ENCODE measurements around the gene NFYB. TPM values are rescaled to one million over a fixed set of nuclear protein-coding genes. Genes with fewer than 3 reads are reported as not detected.
"Not testable (repeated sequence)": the region's sequence is repeated elsewhere in the genome, so short reads cannot be mapped to it uniquely, and the experiment has no call there.

The NFYB gene
- total RNA-seq: 10 to 100 TPM; 13.7 to 17.3 TPM
- long read RNA-seq, transcript NFYB-201 (8 exons, 3,512 nt): major isoform, 13 of 23 reads
- long read RNA-seq, transcript NFYB-205 (8 exons, 1,727 nt): minor isoform, 5 of 23 reads
- long read RNA-seq, partial matches to known transcripts: 0 of 23 reads
- long read RNA-seq, other reads (novel, unspliced or antisense): 5 of 23 reads

- intact Hi-C loops (cut with DNase I, micrococcal nuclease): no loop called here
- DNase-seq (peak; percentile 90 to 96), ATAC-seq (peak; percentile 95)
Observed at GRCh38 chr12:104137902-104138796, at the start of gene NFYB. Gene NFYB (minus strand): TSS chr12:104138210. CDS start chr12:104135453, 2,757 bp downstream.

GRCh38 chr12:104187446-104188155 is 49.6 kb upstream of the NFYB start:
- DNase-seq (no peak), ATAC-seq (no peak)
- intact Hi-C loops (cut with DNase I, micrococcal nuclease): no loop called here

GRCh38 chr12:104183443-104183842 is 45.4 kb upstream of the NFYB start:
- DNase-seq (no peak), ATAC-seq (no peak)
- intact Hi-C loops (cut with DNase I, micrococcal nuclease): no loop called here

GRCh38 chr12:104182621-104183378 is 44.8 kb upstream of the NFYB start:
- intact Hi-C loops (cut with DNase I, micrococcal nuclease): no loop called here
- no peak for DNase-seq
- no peak for ATAC-seq

GRCh38 chr12:104182144-104182543 is 44.1 kb upstream of the NFYB start:
- DNase-seq (peak; percentile 26 to 78), ATAC-seq (no peak)
- intact Hi-C loops (cut with DNase I, micrococcal nuclease): no loop called here

GRCh38 chr12:104181313-104181712 is 43.3 kb upstream of the NFYB start:
- intact Hi-C loops (cut with DNase I, micrococcal nuclease): no loop called here
- no peak for ATAC-seq
- DNase-seq: no peak

GRCh38 chr12:104180374-104180773 is 42.4 kb upstream of the NFYB start:
- no peak for ATAC-seq
- intact Hi-C loops (cut with DNase I, micrococcal nuclease): no loop called here

GRCh38 chr12:104177663-104178501 is 39.9 kb upstream of the NFYB start:
- intact Hi-C loops (cut with DNase I, micrococcal nuclease): no loop called here
- ATAC-seq: peak; percentile 30

More at GRCh38 chr12:104180374-104180773, 42.4 kb upstream of the NFYB start:
- no peak for DNase-seq

GRCh38 chr12:104177336-104177662 is 39.3 kb upstream of the NFYB start:
- intact Hi-C loops (cut with DNase I, micrococcal nuclease): no loop called here

More at GRCh38 chr12:104177663-104178501, 39.9 kb upstream of the NFYB start:
- DNase-seq: peak; percentile 20 to 79

GRCh38 chr12:104175726-104176247 is 37.8 kb upstream of the NFYB start:
- ATAC-seq: no peak
- DNase-seq: no peak
- intact Hi-C loops (cut with DNase I, micrococcal nuclease): no loop called here

More at GRCh38 chr12:104177336-104177662, 39.3 kb upstream of the NFYB start:
- ATAC-seq: no peak
- DNase-seq: no peak

- ATAC-seq; intact Hi-C loops (cut with DNase I, micrococcal nuclease); DNase-seq: not testable (repeated sequence)
Observed at GRCh38 chr12:104173804-104174203, 35.8 kb upstream of the NFYB start.

GRCh38 chr12:104172570-104172947 is 34.5 kb upstream of the NFYB start:
- intact Hi-C loops (cut with DNase I, micrococcal nuclease): no loop called here
- DNase-seq (no peak), ATAC-seq (no peak)

GRCh38 chr12:104171785-104172569 is 34.0 kb upstream of the NFYB start:
- DNase-seq (no peak), ATAC-seq (no peak)
- intact Hi-C loops (cut with DNase I, micrococcal nuclease): no loop called here

- no peak for DNase-seq
- no peak for ATAC-seq
- intact Hi-C loops (cut with DNase I, micrococcal nuclease): no loop called here
Observed at GRCh38 chr12:104168596-104168995, 30.6 kb upstream of the NFYB start.

GRCh38 chr12:104167519-104168458 is 29.8 kb upstream of the NFYB start:
- intact Hi-C loops (cut with DNase I, micrococcal nuclease): no loop called here
- ATAC-seq: no peak
- no peak for DNase-seq

GRCh38 chr12:104166465-104166864 is 28.5 kb upstream of the NFYB start:
- no peak for DNase-seq
- ATAC-seq: no peak
- intact Hi-C loops (cut with DNase I, micrococcal nuclease): no loop called here

Data from left colon (tissue), 2 donors.